DND-41 (cell line): Measurements from ENCODE around the gene CYFIP2.

Experiments
- EZH2 ChIP-seq: IDR thresholded peaks from 3 replicates; pipeline ENCODE4 v1.6.1; 2012; ENCODE audit warnings: borderline replicate concordance, low read depth, mild to moderate bottlenecking, moderate library complexity, low read length, inconsistent platforms; ENCODE audit not compliant: severe bottlenecking
- TF ChIP-seq, protein P1 (sequence below): IDR thresholded peaks from 2 replicates; pipeline ENCODE4 v1.5.1; 2012; ENCODE audit warnings: borderline replicate concordance, low read length, moderate library complexity, mild to moderate bottlenecking; ENCODE audit not compliant: poor library complexity, severe bottlenecking; ENCODE audit errors: extremely low read depth

- TF ChIP-seq, protein P1, sequence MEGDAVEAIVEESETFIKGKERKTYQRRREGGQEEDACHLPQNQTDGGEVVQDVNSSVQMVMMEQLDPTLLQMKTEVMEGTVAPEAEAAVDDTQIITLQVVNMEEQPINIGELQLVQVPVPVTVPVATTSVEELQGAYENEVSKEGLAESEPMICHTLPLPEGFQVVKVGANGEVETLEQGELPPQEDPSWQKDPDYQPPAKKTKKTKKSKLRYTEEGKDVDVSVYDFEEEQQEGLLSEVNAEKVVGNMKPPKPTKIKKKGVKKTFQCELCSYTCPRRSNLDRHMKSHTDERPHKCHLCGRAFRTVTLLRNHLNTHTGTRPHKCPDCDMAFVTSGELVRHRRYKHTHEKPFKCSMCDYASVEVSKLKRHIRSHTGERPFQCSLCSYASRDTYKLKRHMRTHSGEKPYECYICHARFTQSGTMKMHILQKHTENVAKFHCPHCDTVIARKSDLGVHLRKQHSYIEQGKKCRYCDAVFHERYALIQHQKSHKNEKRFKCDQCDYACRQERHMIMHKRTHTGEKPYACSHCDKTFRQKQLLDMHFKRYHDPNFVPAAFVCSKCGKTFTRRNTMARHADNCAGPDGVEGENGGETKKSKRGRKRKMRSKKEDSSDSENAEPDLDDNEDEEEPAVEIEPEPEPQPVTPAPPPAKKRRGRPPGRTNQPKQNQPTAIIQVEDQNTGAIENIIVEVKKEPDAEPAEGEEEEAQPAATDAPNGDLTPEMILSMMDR = no peak
- no peak for TF ChIP-seq EZH2
These were observed 13.8 kb downstream of the CYFIP2 start for GRCh38 chr5:157279605-157280239.
